Ishikawa (cell line): ENCODE data around the gene SPRR2D.

Experiments
- EP300 ChIP-seq: IDR thresholded peaks from 2 replicates; pipeline ENCODE4 v1.6.1; 2012; ENCODE audit warnings: borderline replicate concordance
- MAX ChIP-seq: IDR thresholded peaks from 2 replicates; pipeline ENCODE4 v1.6.1; 2012
- RAD21 ChIP-seq: IDR thresholded peaks from 2 replicates; pipeline ENCODE4 v1.6.1; 2012; ENCODE audit warnings: low read depth
- TAF1 ChIP-seq: IDR thresholded peaks from 2 replicates; pipeline ENCODE4 v1.6.1; 2012; ENCODE audit warnings: low read depth, mild to moderate bottlenecking
- TCF12 ChIP-seq: IDR thresholded peaks from 2 replicates; pipeline ENCODE4 v1.6.1; 2012; ENCODE audit warnings: low read depth
- TEAD4 ChIP-seq: IDR thresholded peaks from 2 replicates; pipeline ENCODE4 v1.6.1; 2012
- YY1 ChIP-seq: IDR thresholded peaks from 2 replicates; pipeline ENCODE4 v1.6.1; 2012; ENCODE audit warnings: low read depth

DNA sequence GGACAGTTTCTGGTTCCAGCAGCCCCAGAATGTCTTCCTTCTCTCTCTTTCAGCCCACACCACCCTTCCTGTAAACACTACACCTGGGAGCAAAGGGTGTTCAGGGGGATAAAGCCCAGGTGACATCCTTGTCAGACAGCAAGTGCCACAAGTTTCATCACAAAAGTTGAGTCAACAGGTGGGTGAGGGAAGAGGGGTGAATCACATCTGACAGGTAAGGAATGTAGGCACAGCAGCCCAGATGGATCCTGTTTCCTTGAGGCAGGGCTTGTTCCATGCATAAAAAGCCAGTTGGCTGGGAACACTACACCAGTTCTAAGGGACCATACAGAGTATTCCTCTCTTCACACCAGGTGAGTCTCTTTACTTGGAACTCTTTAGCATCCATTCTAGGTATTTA lies 10.0 kb downstream of the SPRR2D start, which contains the start of gene SPRR1B:
- no peak for TF ChIP-seq TEAD4
- no peak for TF ChIP-seq RAD21
- TF ChIP-seq MAX: no peak
- TF ChIP-seq TCF12: no peak
- no peak for TF ChIP-seq YY1
- no peak for TF ChIP-seq EP300
- no peak for TF ChIP-seq TAF1
